GM23338 (cell line): ENCODE data around the gene EVI5. TPM values are rescaled to one million over a fixed set of nuclear protein-coding genes. Genes with fewer than 3 reads are reported as not detected.

Source experiments
- ATAC-seq: fragments of 200-7000 bp; cut with Tn5 transposase; 3 replicates; pipeline ENCODE4 v1.9.1; 2020
- DNase-seq: peaks from one replicate; pipeline ENCODE4 v3.0.0-alpha.2; 2015; ENCODE audit warnings: low spot score
- H2AFZ ChIP-seq: fragments of 200-600 bp; sonication (generic); 2 replicates; pipeline ENCODE4 v1.8.0; 2016; ENCODE audit warnings: antibody characterized with exemption, mild to moderate bottlenecking, moderate library complexity
- H3F3A ChIP-seq: fragments of 200-600 bp; sonication (generic); replicated peaks from 2 replicates; pipeline ENCODE4 v1.8.0; 2017; ENCODE audit warnings: antibody characterized with exemption, mixed run types, low read depth
- H3K27ac ChIP-seq: fragments of 200-600 bp; sonication (generic); 2 replicates; pipeline ENCODE4 v1.6.1; 2016; ENCODE audit warnings: low read depth
- H3K27me3 ChIP-seq: fragments of 200-600 bp; sonication (generic); 2 replicates; pipeline ENCODE4 v1.8.0; 2016; ENCODE audit warnings: mild to moderate bottlenecking, mixed run types, moderate library complexity; ENCODE audit not compliant: insufficient read depth
- H3K36me3 ChIP-seq: fragments of 200-600 bp; sonication (generic); 2 replicates; pipeline ENCODE4 v1.8.0; 2016; ENCODE audit warnings: mild to moderate bottlenecking; ENCODE audit not compliant: insufficient read depth
- H3K4me1 ChIP-seq: fragments of 200-600 bp; sonication (generic); 2 replicates; pipeline ENCODE4 v1.8.0; 2016; ENCODE audit warnings: mild to moderate bottlenecking, moderate library complexity; ENCODE audit not compliant: insufficient read depth
- H3K4me2 ChIP-seq: fragments of 200-600 bp; sonication (generic); 2 replicates; pipeline ENCODE4 v1.7.1; 2017; ENCODE audit warnings: mixed run types
- H3K4me3 ChIP-seq: fragments of 200-600 bp; sonication (generic); 2 replicates; pipeline ENCODE4 v1.6.1; 2016; ENCODE audit warnings: mixed run types
- H3K79me2 ChIP-seq: fragments of 200-600 bp; sonication (generic); replicated peaks from 2 replicates; pipeline ENCODE4 v1.8.0; 2017; ENCODE audit warnings: mild to moderate bottlenecking; ENCODE audit not compliant: insufficient read depth
- H3K9me2 ChIP-seq: fragments of 200-600 bp; sonication (generic); 2 replicates; pipeline ENCODE4 v1.8.0; 2017; ENCODE audit not compliant: insufficient read depth
- H4K20me1 ChIP-seq: fragments of 200-600 bp; sonication (generic); replicated peaks from 2 replicates; pipeline ENCODE4 v1.8.0; 2017; ENCODE audit warnings: mild to moderate bottlenecking; ENCODE audit not compliant: insufficient read depth
- H3K27ac Mint-ChIP-seq: 2 replicates; pipeline ENCODE4 v1.8.0; 2020; ENCODE audit warnings: inconsistent platforms, mild to moderate bottlenecking, moderate library complexity, mixed read lengths
- H3K27me3 Mint-ChIP-seq: 3 replicates; pipeline ENCODE4 v1.8.0; 2022; ENCODE audit warnings: low read depth, mild to moderate bottlenecking, moderate library complexity, mixed read lengths, inconsistent platforms; ENCODE audit not compliant: insufficient read depth, poor library complexity
- H3K36me3 Mint-ChIP-seq: 3 replicates; pipeline ENCODE4 v1.8.0; 2021; ENCODE audit warnings: low read depth, mild to moderate bottlenecking, inconsistent platforms, moderate library complexity, mixed read lengths
- H3K4me1 Mint-ChIP-seq: 3 replicates; pipeline ENCODE4 v1.8.0; 2020; ENCODE audit warnings: mild to moderate bottlenecking, inconsistent platforms, mixed read lengths
- H3K4me3 Mint-ChIP-seq: 3 replicates; pipeline ENCODE4 v1.8.0; 2021; ENCODE audit warnings: moderate library complexity, mild to moderate bottlenecking, inconsistent platforms, mixed read lengths
- H3K9me3 Mint-ChIP-seq: 3 replicates; pipeline ENCODE4 v1.8.0; 2020; ENCODE audit warnings: moderate library complexity, mild to moderate bottlenecking, inconsistent platforms, mixed read lengths
- CTCF ChIP-seq, 2 experiments: fragments of 200-600 bp in 1 of 2; sonication (generic) in 1 of 2; conservative IDR thresholded peaks; 2 replicates each; pipeline versions ENCODE4 v1.5.1 to v1.6.1; 2016 to 2017; ENCODE audit warnings: antibody characterized with exemption in 2 of 2, low read depth in 2 of 2, mild to moderate bottlenecking in 2 of 2, moderate library complexity in 1 of 2
- ETS1 ChIP-seq: IDR thresholded peaks from 2 replicates; pipeline ENCODE4 v1.6.1; 2016; ENCODE audit warnings: antibody characterized with exemption
- EZH2phosphoT487 ChIP-seq: fragments of 200-600 bp; sonication (generic); IDR thresholded peaks from one replicate; pipeline ENCODE4 v1.8.1; 2018; ENCODE audit warnings: antibody characterized with exemption; ENCODE audit not compliant: unreplicated experiment
- JUNB ChIP-seq: IDR thresholded peaks from one replicate; pipeline ENCODE4 v1.6.1; 2016; ENCODE audit warnings: antibody characterized with exemption; ENCODE audit not compliant: unreplicated experiment
- NANOG ChIP-seq: IDR thresholded peaks from 2 replicates; pipeline ENCODE4 v1.6.1; 2016; ENCODE audit warnings: antibody characterized with exemption, borderline replicate concordance
- POLR2AphosphoS5 ChIP-seq: IDR thresholded peaks from 2 replicates; pipeline ENCODE4 v1.6.1; 2016; ENCODE audit warnings: antibody characterized with exemption, low read depth
- REST ChIP-seq: IDR thresholded peaks from one replicate; pipeline ENCODE4 v1.6.1; 2018; ENCODE audit warnings: antibody characterized with exemption; ENCODE audit not compliant: unreplicated experiment
- STAT1 ChIP-seq: IDR thresholded peaks from one replicate; pipeline ENCODE4 v1.6.1; 2016; ENCODE audit warnings: antibody characterized with exemption; ENCODE audit not compliant: unreplicated experiment
- ZNF114 ChIP-seq: fragments of 250-450 bp; sonication (Bioruptor Pico); IDR thresholded peaks from 2 replicates; pipeline ENCODE4 v1.5.0; 2020; ENCODE audit warnings: mild to moderate bottlenecking, moderate library complexity
- ZNF331 ChIP-seq: fragments of 250-450 bp; sonication (Bioruptor Pico); IDR thresholded peaks from 2 replicates; pipeline ENCODE4 v1.5.0; 2020; ENCODE audit warnings: low read depth, mild to moderate bottlenecking, moderate library complexity
- polyA plus RNA-seq: library from polyadenylated mRNA; unstranded; fragments of >200 nt; fragmentation: Nextera tagmentation; extraction: Ambion mirVana; gene quantifications from 2 replicates; pipeline ENCODE4 v1.2.1, GENCODE V29; 2016
- total RNA-seq: library from RNA; depleted of rRNA; stranded (reverse); fragments of >200 nt; shearing (Covaris generic); gene quantifications from 2 replicates; pipeline ENCODE4 v1.2.3, GENCODE V29; 2014

EVI5 gene
- total and polyA plus RNA-seq, 2 experiments from 2014 or later = 15.6 to 24.8 TPM

- no peak for TF ChIP-seq REST
- no peak for TF ChIP-seq ETS1
- no peak for TF ChIP-seq CTCF (conservative IDR thresholded peaks at IDR 0.05; ENCODE audit: low read depth in 2 of 2)
- no peak for TF ChIP-seq JUNB
- no peak for TF ChIP-seq POLR2AphosphoS5
Observed at GRCh38 chr1:92805216-92805615, 20.3 kb upstream of the EVI5 start (continued).

GRCh38 chr1:92804721-92805201 lies 19.9 kb upstream of the EVI5 start:
- H2AFZ ChIP-seq = peak overlapping the region; percentile 2; the same call in 1 of the 2 replicates
- H3K79me2 ChIP-seq = no peaks in the 10 kb centered on the region
- Mint-ChIP-seq H3K9me3 (no peaks in the 10 kb centered on the region), H3K4me1 (no peaks in the 10 kb centered on the region), H3K4me3 (no peak overlapping the region), H3K36me3 (no peaks in the 10 kb centered on the region), H3K27me3 (no peaks in the 10 kb centered on the region), H3K27ac (no peak overlapping the region)
- no peaks in the 10 kb centered on the region for H4K20me1 ChIP-seq
- no peaks in the 10 kb centered on the region for H3K9me2 ChIP-seq
- TF ChIP-seq STAT1 (no peak), JUNB (no peak), ZNF114 (no peak), CTCF (conservative IDR thresholded peaks at IDR 0.05; ENCODE audit: low read depth in 2 of 2) (no peak), EZH2phosphoT487 (no peak), POLR2AphosphoS5 (no peak), NANOG (no peak), ZNF331 (CRISPR knock-in tag) (no peak), ETS1 (no peak)
- no peaks in the 10 kb centered on the region for H3K36me3 ChIP-seq
- H3K4me1 ChIP-seq = no peaks in the 10 kb centered on the region
- no peak overlapping the region for H3K27ac ChIP-seq
- DNase-seq = peak; percentile 91
- H3F3A ChIP-seq = no peaks in the 10 kb centered on the region
- no peaks in the 10 kb centered on the region for H3K27me3 ChIP-seq
- no peak overlapping the region for H3K4me3 ChIP-seq
- peak; percentile 78 for ATAC-seq
- H3K4me2 ChIP-seq = no peak overlapping the region
